HG02623 (cell line): ENCODE data around the gene GFI1B.
"Not testable (repeated sequence)": the region's sequence is repeated elsewhere in the genome, so short reads cannot be mapped to it uniquely, and the experiment has no call there.

ENCODE experiments used
- ATAC-seq: cut with Tn5 transposase; IDR thresholded peaks from one replicate; pipeline ENCODE4 v1.9.1; 2021; ENCODE audit warnings: moderate library complexity; ENCODE audit not compliant: unreplicated experiment

The GFI1B gene

DNA sequence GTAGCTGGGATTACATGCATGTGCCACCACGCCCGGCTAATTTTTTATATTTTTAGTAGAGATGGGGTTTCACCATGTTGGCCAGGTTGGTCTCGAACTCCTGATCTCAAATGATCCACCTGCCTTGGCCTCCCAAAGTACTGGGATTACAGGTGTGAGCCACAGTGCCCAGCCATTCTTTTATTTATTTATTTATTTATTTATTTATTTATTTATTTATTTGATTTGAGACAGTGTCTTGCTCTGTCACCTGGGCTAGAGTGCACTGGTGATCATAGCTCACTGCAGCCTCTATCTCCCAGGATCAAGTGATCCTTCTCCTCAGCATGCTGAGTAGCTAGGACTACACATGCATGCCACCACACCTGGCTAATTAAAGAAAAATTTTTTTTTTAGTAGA, 10.6 kb upstream of the GFI1B start:
- not testable (repeated sequence) for ATAC-seq

DNA sequence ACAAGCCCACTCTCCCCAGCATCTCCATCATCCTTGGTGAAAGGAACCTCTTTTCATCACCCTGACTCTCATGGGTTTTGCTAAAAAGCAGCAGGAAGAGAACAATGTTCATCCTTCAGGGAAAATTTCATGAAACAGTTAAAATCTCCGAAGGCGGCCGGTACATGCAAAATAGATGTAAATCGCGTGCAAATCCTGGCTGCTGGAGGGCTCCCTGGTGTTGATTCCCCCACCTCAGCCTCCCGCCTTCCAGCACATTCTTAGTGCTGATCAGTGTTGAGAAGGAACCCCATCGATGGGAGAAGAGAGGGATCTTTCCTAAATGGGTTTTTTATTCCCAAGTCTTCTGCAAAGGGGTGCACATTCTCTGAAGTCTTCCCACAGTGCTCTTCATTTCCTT, 8.7 kb upstream of the GFI1B start:
- no peak for ATAC-seq

DNA sequence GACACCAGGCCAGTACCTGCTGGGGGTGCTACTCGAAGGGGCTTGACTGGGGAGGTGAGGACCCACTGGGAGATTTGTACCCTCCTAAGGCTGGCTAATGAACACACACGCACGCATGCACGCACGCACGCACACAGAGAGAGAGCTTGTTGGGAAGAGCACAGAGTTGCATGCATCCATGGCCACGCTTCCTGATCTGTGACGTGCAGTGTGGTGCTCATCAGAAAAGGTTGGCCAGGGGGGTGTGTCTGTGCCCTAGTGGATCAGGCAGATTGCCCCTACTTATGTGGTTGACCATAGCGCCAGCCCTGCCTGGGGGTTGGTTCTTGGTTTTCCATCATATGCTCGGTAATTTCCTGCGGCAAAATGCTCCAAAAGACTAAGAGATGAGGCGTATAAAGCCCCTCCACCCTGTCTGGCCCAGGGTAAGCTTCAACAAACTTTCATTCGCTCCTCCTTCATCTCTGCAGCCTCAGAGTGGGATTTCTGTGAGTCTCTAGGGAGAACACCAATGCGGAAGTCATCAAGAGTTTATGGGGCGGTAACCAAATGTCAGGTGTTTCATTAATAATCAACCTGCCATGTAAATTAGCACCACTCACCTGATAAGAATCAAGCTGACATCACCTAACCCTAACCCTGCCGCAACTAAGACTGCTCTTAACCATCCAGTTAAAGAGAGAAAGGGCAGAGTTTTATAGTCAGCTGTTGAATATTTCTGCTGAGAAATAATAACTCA, 8.0 kb upstream of the GFI1B start:
- no peak for ATAC-seq

GRCh38 chr9:132973166-132973565, 5.3 kb upstream of the GFI1B start:
- ATAC-seq: no peak

GRCh38 chr9:132973713-132974112, 4.8 kb upstream of the GFI1B start:
- ATAC-seq: no peak

DNA sequence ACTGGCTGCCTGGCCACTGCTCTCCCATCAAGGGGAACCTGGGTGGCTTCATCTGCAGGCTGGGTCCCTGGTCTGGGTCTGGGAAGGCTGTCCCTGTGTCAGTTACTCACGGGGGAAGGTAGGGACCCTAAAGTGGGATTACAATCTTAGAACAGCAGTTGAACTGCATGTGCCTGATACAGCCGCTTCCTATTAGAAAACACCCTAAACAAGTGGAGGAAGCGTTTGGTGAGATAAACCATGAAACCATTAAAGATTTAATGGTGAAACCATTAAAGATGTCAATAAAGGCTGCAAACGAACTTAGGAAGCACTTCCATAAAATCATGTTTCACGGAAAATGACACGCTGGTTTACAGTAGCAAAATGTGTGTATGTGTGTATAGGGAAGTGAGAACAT, 2.5 kb upstream of the GFI1B start:
- no peak for ATAC-seq

- no peak for ATAC-seq
Measured at GRCh38 chr9:132976571-132976970, 1.9 kb upstream of the GFI1B start.

GRCh38 chr9:132978112-132978450, 413 bp upstream of the GFI1B start:
- ATAC-seq: no peak

GRCh38 chr9:132980157-132980556, 1.7 kb downstream of the GFI1B start:
- no peak for ATAC-seq

DNA sequence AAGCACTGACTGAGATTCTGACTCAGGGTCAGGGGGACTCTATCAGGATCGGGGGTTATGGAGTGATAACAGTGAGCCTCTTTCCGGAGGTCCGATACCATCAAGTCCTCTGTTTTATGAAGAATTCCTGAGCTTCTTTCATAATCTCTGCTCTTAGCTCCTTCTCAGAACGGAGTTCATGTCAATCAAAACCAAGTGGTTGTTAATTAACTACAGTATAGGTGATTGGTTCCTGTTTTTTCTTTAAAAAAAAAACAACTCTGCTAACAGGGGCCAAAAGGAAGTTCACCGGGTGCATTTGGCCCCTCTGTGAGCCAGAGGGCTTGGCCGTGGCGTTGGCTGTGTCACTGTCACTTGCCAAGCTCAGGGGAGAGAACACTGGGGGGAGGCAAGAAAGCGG, 4.0 kb downstream of the GFI1B start:
- no peak for ATAC-seq

DNA sequence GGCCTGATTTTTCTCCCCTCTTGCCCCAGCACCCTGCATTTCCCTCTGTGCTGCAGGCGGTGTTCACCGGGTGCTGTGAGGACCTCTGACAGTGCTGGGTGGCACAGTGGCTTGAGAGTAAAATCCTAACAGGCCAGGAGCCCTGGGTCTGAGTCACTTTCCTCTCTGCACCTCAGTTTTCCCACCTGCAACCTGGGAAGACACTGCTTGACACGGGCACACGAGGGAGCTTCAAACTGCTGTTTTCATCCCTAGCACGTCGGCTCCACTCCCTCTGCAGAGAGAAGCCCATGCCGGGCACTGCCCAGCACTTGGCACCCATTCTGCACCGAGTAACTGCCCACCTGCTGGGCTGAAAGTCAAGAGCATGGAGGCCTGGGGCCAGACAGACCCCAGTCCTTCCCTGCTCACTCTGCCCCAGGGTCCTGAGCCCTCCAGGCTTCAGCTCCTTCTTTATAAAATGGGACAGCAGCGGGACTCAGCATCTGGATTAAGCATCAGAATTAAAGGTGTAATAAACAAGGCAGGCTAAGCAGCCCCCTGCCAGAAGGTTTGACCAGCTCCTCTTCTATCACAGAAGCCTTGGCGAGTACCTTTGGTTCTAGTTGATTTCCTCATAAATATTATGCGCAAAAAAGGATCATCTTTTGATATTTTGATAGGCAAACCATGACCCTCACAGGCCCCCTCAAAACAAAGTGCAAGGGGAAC, 5.2 kb downstream of the GFI1B start:
- no peak for ATAC-seq

DNA sequence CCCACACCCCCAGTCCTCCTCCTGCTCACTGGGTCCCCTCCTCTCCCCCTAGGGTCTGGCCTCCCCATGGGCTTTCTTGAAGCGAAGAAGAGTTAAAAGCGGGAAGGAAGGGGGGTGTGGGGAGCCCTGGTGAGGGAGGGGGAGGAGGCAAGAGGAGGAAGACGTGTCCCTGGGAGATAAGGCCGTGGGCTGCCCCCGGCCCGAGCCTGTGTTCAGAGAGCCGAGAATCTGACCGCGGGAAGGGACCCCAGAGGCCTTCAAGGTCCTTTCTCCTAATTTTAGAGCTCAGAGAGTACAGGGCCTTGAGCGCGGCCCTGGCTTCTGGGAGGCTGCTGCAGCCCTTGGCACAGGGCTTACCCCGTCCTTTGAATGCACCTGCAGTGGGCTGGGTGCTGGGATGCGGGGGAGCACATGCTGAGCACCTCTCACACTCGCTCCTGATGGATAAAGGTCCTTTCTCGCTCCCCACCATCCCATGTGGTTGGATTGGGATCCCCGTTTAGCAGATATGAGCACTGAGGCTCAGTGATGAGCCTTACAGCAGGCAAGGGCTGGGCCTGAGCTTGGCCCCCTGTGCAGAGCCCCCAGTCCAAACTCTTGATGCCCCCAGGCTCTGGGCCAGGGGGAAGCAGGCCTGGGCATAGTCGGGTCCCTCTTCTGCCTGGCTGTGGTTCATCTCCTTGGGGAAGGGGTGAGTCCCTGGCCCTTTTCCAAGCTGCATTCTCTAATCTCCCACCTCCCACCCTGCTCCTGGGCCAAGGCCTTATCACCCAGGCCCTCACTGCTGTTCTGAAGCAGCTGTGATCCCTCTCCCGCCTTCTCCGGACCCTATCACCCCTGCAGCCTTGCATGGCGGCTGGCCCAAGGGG, 5.9 kb downstream of the GFI1B start:
- ATAC-seq: no peak

- ATAC-seq: no peak
Measured at GRCh38 chr9:132985071-132985350, 6.5 kb downstream of the GFI1B start.

DNA sequence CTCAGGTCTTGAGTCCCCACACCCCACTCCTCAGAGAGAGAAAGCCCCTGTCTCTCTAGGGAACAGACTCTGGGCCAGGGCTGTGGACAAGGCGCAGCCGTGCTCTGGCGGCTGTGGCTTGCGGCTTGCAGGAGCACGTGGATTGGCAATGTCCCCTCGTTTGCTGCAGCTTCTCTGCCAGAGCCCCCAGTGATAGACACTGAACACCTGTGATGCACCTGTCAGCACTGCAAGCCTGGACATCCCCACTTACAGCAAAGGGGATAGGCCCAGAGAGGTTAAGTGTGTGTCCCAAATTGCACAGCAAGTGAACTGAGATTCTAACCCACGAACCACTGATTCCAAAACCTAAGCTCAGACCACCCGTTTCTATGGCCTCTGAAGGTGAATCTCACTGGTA, 7.0 kb downstream of the GFI1B start:
- ATAC-seq: no peak

DNA sequence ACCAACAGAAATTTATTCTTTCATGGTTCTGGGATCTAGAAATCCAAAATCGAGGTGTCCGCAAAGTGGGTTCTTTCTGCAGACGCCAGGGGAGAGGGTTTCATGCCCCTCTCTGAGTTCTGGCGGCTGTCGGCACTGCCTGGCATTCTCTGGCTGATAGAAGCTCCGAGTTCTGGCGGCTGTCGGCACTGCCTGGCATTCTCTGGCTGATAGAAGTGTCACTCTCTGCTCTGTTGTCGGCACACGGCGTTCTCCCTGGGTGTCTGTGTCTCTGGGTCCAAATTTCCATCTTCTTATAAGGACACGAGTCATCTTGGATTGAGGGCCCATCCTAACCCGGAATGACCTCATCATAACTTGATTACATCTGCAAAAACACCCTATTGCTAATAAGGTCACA, 7.6 kb downstream of the GFI1B start:
- no peak for ATAC-seq

- ATAC-seq: no peak
Measured at GRCh38 chr9:132986640-132987620, 8.4 kb downstream of the GFI1B start.

GRCh38 chr9:132988244-132989013, 9.9 kb downstream of the GFI1B start:
- ATAC-seq: no peak

DNA sequence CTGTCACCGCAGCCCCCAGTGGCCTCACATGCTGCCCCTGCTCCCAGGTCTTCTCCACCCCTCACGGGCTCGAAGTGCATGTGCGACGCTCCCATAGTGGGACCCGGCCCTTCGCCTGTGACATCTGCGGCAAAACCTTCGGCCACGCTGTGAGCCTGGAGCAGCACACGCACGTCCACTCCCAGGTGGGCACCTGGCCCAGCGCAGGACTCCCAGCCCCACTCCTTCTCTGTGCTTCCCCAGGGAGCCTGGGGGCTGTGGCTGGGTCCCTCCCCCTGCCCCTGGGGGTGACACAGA, 10.5 kb downstream of the GFI1B start:
- ATAC-seq: no peak

DNA sequence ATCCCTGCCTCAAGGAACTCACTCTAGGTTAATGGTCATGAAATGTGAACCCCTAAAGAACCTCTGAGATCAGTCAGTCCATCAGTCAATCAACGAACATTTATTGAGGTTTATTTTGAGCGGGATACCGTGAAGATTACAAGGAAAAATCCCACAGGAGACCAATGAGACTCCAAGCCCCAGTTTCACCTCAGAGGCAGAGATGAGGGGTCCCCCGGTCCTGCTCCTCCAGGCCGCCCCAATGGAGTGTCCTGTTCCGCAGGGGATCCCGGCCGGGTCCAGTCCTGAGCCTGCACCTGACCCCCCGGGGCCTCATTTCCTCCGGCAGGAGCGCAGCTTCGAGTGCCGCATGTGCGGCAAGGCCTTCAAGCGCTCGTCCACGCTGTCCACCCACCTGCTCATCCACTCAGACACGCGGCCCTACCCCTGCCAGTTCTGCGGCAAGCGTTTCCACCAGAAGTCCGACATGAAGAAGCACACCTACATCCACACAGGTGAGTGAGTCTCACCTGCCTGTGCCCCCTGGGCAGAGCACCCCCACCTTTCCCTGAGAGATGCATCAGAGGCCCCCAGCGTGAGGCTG, 11.0 kb downstream of the GFI1B start:
- ATAC-seq: no peak

- not testable (repeated sequence) for ATAC-seq
Measured at GRCh38 chr9:132989998-132990557, 11.6 kb downstream of the GFI1B start.
